HEK293 (cell line): ENCODE measurements around the gene LDLR.
"Not testable (repeated sequence)": the region's sequence is repeated elsewhere in the genome, so short reads cannot be mapped to it uniquely, and the experiment has no call there.

ENCODE experiments used
- ATF2 ChIP-seq: fragments of 450-650 bp; formaldehyde crosslinking; IDR thresholded peaks from 2 replicates; pipeline ENCODE4 v1.5.1; 2016; ENCODE audit warnings: missing biosample characterization, missing genetic modification characterization, low read depth
- BCL11A ChIP-seq: fragments of 450-650 bp; formaldehyde crosslinking; IDR thresholded peaks from 2 replicates; pipeline ENCODE4 v1.5.1; 2016; ENCODE audit warnings: low read depth, missing biosample characterization, missing genetic modification characterization
- CTCF ChIP-seq: fragments of 450-650 bp; formaldehyde crosslinking; IDR thresholded peaks from 2 replicates; pipeline ENCODE4 v1.5.1; 2016; ENCODE audit warnings: missing biosample characterization, missing genetic modification characterization
- FEZF1 ChIP-seq: fragments of 450-650 bp; formaldehyde crosslinking; IDR thresholded peaks from 2 replicates; pipeline ENCODE4 v1.5.1; 2016; ENCODE audit warnings: missing biosample characterization, missing genetic modification characterization
- RBAK ChIP-seq: fragments of 450-650 bp; formaldehyde crosslinking; IDR thresholded peaks from 2 replicates; pipeline ENCODE4 v1.5.1; 2016; ENCODE audit warnings: missing biosample characterization, missing genetic modification characterization
- ZFP69B ChIP-seq: fragments of 450-650 bp; formaldehyde crosslinking; IDR thresholded peaks from 2 replicates; pipeline ENCODE4 v1.5.1; 2016; ENCODE audit warnings: missing biosample characterization, missing genetic modification characterization

GRCh38 chr19:11180975-11181374 is 91.7 kb downstream of the LDLR start:
- not testable (repeated sequence) for TF ChIP-seq CTCF (tag by site-specific recombination); ATF2 (tag by site-specific recombination); BCL11A; RBAK; ZFP69B (tag by site-specific recombination); FEZF1
